ENCODE data around the gene CCDC7.

DNA sequence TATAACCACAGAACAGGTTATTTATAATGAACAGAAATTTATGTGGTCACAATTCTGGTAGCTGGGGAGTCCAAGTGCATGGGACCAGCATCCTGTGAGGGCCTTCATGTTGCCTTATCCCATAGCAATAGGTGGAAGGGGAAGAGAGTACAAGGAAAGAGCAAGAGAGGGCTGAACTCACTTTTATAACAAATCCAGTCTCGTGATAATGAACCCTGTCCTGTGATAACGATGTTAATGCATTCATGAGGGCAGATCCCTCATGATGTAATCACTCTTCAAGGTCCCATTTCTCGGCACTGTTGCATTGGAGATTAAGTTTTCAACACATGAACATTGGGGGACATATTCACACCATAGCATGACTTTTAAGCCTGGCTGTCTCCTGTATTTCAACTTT, 27.4 kb upstream of the CCDC7 start:
- no peak for TF ChIP-seq OSR1 (CRISPR knock-in tag; IDR thresholded peaks at IDR 0.05)
- TF ChIP-seq, protein P1, sequence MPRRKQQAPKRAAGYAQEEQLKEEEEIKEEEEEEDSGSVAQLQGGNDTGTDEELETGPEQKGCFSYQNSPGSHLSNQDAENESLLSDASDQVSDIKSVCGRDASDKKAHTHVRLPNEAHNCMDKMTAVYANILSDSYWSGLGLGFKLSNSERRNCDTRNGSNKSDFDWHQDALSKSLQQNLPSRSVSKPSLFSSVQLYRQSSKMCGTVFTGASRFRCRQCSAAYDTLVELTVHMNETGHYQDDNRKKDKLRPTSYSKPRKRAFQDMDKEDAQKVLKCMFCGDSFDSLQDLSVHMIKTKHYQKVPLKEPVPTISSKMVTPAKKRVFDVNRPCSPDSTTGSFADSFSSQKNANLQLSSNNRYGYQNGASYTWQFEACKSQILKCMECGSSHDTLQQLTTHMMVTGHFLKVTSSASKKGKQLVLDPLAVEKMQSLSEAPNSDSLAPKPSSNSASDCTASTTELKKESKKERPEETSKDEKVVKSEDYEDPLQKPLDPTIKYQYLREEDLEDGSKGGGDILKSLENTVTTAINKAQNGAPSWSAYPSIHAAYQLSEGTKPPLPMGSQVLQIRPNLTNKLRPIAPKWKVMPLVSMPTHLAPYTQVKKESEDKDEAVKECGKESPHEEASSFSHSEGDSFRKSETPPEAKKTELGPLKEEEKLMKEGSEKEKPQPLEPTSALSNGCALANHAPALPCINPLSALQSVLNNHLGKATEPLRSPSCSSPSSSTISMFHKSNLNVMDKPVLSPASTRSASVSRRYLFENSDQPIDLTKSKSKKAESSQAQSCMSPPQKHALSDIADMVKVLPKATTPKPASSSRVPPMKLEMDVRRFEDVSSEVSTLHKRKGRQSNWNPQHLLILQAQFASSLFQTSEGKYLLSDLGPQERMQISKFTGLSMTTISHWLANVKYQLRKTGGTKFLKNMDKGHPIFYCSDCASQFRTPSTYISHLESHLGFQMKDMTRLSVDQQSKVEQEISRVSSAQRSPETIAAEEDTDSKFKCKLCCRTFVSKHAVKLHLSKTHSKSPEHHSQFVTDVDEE (CRISPR knock-in tag; IDR thresholded peaks at IDR 0.05), result no peak
- TF ChIP-seq, protein P2, sequence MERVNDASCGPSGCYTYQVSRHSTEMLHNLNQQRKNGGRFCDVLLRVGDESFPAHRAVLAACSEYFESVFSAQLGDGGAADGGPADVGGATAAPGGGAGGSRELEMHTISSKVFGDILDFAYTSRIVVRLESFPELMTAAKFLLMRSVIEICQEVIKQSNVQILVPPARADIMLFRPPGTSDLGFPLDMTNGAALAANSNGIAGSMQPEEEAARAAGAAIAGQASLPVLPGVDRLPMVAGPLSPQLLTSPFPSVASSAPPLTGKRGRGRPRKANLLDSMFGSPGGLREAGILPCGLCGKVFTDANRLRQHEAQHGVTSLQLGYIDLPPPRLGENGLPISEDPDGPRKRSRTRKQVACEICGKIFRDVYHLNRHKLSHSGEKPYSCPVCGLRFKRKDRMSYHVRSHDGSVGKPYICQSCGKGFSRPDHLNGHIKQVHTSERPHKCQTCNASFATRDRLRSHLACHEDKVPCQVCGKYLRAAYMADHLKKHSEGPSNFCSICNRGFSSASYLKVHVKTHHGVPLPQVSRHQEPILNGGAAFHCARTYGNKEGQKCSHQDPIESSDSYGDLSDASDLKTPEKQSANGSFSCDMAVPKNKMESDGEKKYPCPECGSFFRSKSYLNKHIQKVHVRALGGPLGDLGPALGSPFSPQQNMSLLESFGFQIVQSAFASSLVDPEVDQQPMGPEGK (CRISPR knock-in tag; IDR thresholded peaks at IDR 0.05; ENCODE audit: borderline replicate concordance), result no peak
